OCI-LY3 (cell line): ENCODE data around the gene NOTUM.
"Not testable (repeated sequence)": the region's sequence is repeated elsewhere in the genome, so short reads cannot be mapped to it uniquely, and the experiment has no call there.

Experiments used
- H2AFZ ChIP-seq: fragments of 200-600, 300-600 bp; shearing (Covaris generic); 2 replicates; pipeline ENCODE4 v1.6.0; 2014; ENCODE audit warnings: antibody characterized with exemption, low read depth, low read length
- H3K27ac ChIP-seq: fragments of 200-600, 300-600 bp; sonication (generic); 2 replicates; pipeline ENCODE4 v1.5.1; 2014; ENCODE audit warnings: mild to moderate bottlenecking, low read length, moderate library complexity, mixed read lengths
- H3K27me3 ChIP-seq: fragments of 200-600, 300-600 bp; sonication (generic); 2 replicates; pipeline ENCODE4 v1.6.1; 2014; ENCODE audit warnings: low read depth, low read length, mixed read lengths
- H3K36me3 ChIP-seq: fragments of 200-600, 300-600 bp; sonication (generic); replicated peaks from 2 replicates; pipeline ENCODE3; 2014; ENCODE audit warnings: low read depth, low read length, mixed read lengths
- H3K4me1 ChIP-seq: fragments of 300-600, 200-600 bp; sonication (generic); 2 replicates; pipeline ENCODE4 v1.6.1; 2014; ENCODE audit warnings: low read length, mixed read lengths
- H3K4me2 ChIP-seq: fragments of 200-600, 300-600 bp; sonication (generic); 2 replicates; pipeline ENCODE4 v1.6.1; 2014; ENCODE audit warnings: low read length, mixed read lengths
- H3K4me3 ChIP-seq: fragments of 300-600, 200-600 bp; sonication (generic); 2 replicates; pipeline ENCODE4 v1.5.1; 2014; ENCODE audit warnings: antibody characterized with exemption, mild to moderate bottlenecking, low read length, moderate library complexity
- H3K79me2 ChIP-seq: fragments of 300-600, 200-600 bp; shearing (Covaris generic); 2 replicates; pipeline ENCODE4 v1.6.1; 2014; ENCODE audit warnings: mild to moderate bottlenecking, low read length, mixed read lengths
- H3K9ac ChIP-seq: fragments of 300-600, 200-600 bp; shearing (Covaris generic); 2 replicates; pipeline ENCODE4 v1.6.0; 2014; ENCODE audit warnings: mild to moderate bottlenecking, low read length, moderate library complexity
- H3K9me3 ChIP-seq: fragments of 200-600, 300-600 bp; shearing (Covaris generic); 2 replicates; pipeline ENCODE4 v1.6.1; 2014; ENCODE audit warnings: low read length, mixed read lengths; ENCODE audit not compliant: insufficient read depth
- H4K20me1 ChIP-seq: fragments of 200-600, 300-600 bp; sonication (generic); 2 replicates; pipeline ENCODE4 v1.6.1; 2016; ENCODE audit warnings: low read length, mixed read lengths; ENCODE audit not compliant: insufficient read depth
- EZH2phosphoT487 ChIP-seq: fragments of 200-600 bp; shearing (Covaris generic); IDR thresholded peaks from 2 replicates; pipeline ENCODE4 v1.6.1; 2018; ENCODE audit warnings: antibody characterized with exemption, mixed run types, low read depth
- TF ChIP-seq, protein P1 (sequence below): fragments of 200-600, 300-600 bp; sonication (generic); IDR thresholded peaks from 2 replicates; pipeline ENCODE4 v1.5.1; 2014; ENCODE audit warnings: antibody characterized with exemption, low read length, low read depth

The NOTUM gene

DNA sequence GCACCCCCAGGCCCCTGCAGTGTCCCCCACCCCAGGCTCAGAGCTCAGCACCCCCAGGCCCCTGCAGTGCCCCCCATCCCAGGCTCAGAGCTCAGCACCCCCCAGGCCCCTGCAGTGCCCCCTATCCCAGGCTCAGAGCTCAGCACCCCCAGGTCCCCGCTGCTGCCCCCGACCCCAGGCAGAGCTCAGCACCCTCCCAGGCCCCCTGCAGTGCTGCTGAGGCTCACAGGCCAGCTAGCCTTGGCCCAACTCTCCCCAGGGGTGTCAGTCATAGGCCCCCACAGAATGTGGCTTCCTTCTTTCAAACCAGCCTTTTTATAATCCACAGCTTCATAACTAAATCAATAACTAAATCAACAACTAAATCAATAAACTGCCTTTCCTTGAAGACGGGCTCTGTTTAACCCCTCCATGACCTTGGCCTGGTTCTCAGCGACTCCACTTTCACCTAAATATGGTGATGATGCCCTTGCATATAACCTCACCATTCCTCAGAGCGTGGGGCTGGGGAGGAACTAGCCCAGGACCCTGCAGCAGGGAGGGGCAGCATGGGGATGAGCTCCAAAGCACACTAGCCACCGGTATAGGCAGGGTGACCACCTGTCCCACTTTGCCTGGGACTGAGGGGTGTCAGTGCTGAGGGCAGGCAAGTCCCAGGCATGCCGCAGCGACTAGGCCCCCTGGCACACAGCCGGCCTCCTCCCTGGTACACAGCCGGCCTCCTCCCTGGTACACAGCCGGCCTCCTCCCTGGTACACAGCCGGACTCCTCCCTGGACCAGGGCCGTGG, 5.0 kb downstream of the NOTUM start:
- Histone ChIP-seq H3K4me1 (no peaks in the 10 kb centered on the region), H3K36me3 (no peaks in the 10 kb centered on the region), H3K4me2 (no peak overlapping the region), H3K4me3 (no peak overlapping the region), H2AFZ (no peak overlapping the region), H3K9ac (no peak overlapping the region), H4K20me1 (no peaks in the 10 kb centered on the region), H3K79me2 (no peaks in the 10 kb centered on the region), H3K27me3 (no peaks in the 10 kb centered on the region), H3K27ac (no peak overlapping the region), H3K9me3 (no peaks in the 10 kb centered on the region)
- TF ChIP-seq EZH2phosphoT487 = no peak
- TF ChIP-seq, protein P1, sequence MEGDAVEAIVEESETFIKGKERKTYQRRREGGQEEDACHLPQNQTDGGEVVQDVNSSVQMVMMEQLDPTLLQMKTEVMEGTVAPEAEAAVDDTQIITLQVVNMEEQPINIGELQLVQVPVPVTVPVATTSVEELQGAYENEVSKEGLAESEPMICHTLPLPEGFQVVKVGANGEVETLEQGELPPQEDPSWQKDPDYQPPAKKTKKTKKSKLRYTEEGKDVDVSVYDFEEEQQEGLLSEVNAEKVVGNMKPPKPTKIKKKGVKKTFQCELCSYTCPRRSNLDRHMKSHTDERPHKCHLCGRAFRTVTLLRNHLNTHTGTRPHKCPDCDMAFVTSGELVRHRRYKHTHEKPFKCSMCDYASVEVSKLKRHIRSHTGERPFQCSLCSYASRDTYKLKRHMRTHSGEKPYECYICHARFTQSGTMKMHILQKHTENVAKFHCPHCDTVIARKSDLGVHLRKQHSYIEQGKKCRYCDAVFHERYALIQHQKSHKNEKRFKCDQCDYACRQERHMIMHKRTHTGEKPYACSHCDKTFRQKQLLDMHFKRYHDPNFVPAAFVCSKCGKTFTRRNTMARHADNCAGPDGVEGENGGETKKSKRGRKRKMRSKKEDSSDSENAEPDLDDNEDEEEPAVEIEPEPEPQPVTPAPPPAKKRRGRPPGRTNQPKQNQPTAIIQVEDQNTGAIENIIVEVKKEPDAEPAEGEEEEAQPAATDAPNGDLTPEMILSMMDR = no peak

DNA sequence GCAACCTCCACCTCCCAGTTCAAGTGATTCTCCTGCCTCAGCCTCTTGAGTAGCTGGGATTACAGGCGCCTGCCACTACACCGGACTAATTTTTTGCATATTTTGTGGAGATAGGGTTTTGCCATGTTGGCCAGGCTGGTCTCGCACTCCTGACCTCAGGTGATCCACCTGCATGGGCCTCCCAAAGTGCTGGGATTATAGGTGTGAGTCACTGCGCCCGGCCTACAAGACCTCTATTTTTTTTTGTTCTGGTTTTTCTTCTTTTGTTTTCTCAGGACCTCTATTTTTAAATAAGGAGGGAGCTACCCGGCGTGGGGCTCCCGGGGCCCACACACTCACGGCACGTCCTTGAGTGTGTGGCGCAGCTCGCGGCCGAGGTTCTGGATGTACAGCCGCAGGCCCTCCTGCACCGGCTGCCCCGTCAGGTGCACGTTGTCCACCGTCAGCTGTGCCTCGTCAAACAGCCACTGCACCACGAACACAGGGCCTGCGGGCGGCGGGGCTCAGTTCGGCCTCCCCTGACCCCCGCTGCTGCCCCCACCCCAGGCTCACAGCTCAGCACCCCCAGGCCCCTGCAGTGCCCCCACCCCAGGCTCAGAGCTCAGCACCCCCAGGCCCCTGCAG, 5.8 kb downstream of the NOTUM start:
- Histone ChIP-seq H3K27me3 (no peaks in the 10 kb centered on the region), H3K79me2 (no peaks in the 10 kb centered on the region), H3K4me1 (no peaks in the 10 kb centered on the region), H2AFZ (no peak overlapping the region), H3K4me2 (no peak overlapping the region), H4K20me1 (no peaks in the 10 kb centered on the region), H3K9me3 (no peaks in the 10 kb centered on the region), H3K36me3 (no peaks in the 10 kb centered on the region), H3K9ac (no peak overlapping the region), H3K27ac (no peak overlapping the region), H3K4me3 (no peak overlapping the region)
- TF ChIP-seq, protein P1 = no peak
- no peak for TF ChIP-seq EZH2phosphoT487

DNA sequence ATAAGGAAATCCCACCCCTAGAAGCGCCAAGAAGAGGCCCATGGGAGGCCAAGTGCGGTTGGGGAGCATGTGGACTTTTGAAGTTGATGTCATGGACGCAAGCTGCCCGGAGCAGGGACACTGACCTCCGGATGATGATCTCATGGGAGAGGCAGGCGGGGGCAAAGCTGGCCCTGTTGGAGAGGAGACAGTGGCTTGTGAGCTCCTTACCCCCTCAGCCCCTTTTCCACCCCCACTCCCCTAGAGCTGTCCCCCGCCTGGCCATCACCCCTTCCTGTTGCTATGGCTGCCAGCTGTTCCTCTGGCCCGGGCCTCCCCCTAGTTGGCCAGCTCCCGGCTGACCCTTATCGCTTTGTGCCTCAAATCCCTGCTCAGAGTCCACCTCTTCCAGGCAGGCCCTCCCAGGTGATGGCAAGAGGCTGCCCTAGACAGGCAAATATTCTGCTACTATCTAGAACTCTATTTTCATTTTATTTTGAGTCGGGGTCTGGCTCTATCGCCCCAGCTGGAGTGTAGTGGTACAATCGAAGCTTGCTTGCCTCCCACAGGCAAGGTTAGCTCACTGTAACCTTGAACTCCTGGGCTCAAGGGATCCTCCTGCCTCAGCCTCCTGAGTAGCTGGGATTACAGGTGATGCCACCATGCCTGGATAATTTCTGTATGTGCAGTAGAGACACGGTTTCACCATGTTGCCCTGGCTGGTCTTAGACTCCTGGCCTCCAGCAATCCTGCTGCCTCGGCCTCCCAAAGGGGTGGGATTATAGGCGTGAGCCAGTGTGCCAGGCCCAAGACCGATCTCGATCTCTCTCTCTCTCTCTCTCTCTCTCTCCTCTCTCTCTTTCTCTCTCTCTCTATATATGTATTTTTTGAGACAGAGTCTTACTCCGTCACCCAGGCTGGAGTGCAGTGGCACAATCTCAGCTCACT, 6.6 kb downstream of the NOTUM start:
- H3K79me2 ChIP-seq = no peaks in the 10 kb centered on the region
- H3K4me2 ChIP-seq = no peak overlapping the region
- no peak for TF ChIP-seq EZH2phosphoT487
- TF ChIP-seq, protein P1 = no peak
- H3K9ac ChIP-seq = no peak overlapping the region
- no peaks in the 10 kb centered on the region for H3K9me3 ChIP-seq
- no peak overlapping the region for H3K4me3 ChIP-seq
- no peak overlapping the region for H3K27ac ChIP-seq
- H2AFZ ChIP-seq = no peak overlapping the region
- no peaks in the 10 kb centered on the region for H3K36me3 ChIP-seq
- H3K4me1 ChIP-seq = no peaks in the 10 kb centered on the region
- no peaks in the 10 kb centered on the region for H4K20me1 ChIP-seq
- H3K27me3 ChIP-seq = no peaks in the 10 kb centered on the region

DNA sequence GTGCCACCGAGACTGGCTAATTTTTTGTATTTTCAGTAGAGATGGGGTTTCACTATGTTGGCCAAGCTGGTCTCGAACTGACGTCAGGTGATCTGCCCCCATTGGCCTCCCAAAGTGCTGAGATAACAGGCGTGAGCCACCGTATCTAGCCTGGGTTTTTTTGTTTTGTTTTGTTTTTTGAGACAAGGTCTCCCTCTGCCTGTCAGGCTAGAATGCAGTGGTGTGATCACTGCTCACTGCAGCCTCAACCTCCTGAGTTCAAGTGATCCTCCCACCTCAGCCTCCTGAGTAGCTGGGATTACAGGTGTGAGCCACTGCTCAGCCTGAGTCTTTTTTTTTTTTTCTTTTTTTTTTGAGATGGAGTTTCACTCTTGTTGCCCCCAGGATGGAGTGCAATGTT, 7.5 kb downstream of the NOTUM start:
- H3K79me2 ChIP-seq, H3K27me3 ChIP-seq, H3K9me3 ChIP-seq, H4K20me1 ChIP-seq, H2AFZ ChIP-seq, H3K27ac ChIP-seq, H3K4me3 ChIP-seq, H3K4me1 ChIP-seq, H3K4me2 ChIP-seq, H3K36me3 ChIP-seq, H3K9ac ChIP-seq: not testable (repeated sequence)
